ENCODE measurements around the gene CNKSR3.

The CNKSR3 gene

GRCh38 chr6:154341871-154342270 is 168.6 kb downstream of the CNKSR3 start:
- ATAC-seq, result no peak
- TF ChIP-seq TSHZ2 (CRISPR knock-in tag; IDR thresholded peaks at IDR 0.05) (no peak), RARB (CRISPR knock-in tag; IDR thresholded peaks at IDR 0.05) (no peak), ZNF8 (CRISPR knock-in tag; IDR thresholded peaks at IDR 0.05) (no peak), ZNF565 (CRISPR knock-in tag; conservative IDR thresholded peaks at IDR 0.05; ENCODE audit: low read depth) (no peak), POU6F1 (CRISPR knock-in tag; IDR thresholded peaks at IDR 0.05; ENCODE audit: borderline replicate concordance, low read depth) (no peak), ESRRG (CRISPR knock-in tag; IDR thresholded peaks at IDR 0.05) (no peak), PPARA (CRISPR knock-in tag; IDR thresholded peaks at IDR 0.05; ENCODE audit: borderline replicate concordance) (no peak), TOX (CRISPR knock-in tag; IDR thresholded peaks at IDR 0.05; ENCODE audit: borderline replicate concordance) (no peak), CSDC2 (CRISPR knock-in tag; IDR thresholded peaks at IDR 0.05) (no peak), SNAI2 (CRISPR knock-in tag; IDR thresholded peaks at IDR 0.05) (no peak)
- TF ChIP-seq, protein P1, sequence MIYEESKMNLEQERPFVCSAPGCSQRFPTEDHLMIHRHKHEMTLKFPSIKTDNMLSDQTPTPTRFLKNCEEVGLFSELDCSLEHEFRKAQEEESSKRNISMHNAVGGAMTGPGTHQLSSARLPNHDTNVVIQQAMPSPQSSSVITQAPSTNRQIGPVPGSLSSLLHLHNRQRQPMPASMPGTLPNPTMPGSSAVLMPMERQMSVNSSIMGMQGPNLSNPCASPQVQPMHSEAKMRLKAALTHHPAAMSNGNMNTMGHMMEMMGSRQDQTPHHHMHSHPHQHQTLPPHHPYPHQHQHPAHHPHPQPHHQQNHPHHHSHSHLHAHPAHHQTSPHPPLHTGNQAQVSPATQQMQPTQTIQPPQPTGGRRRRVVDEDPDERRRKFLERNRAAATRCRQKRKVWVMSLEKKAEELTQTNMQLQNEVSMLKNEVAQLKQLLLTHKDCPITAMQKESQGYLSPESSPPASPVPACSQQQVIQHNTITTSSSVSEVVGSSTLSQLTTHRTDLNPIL (CRISPR knock-in tag; IDR thresholded peaks at IDR 0.05; ENCODE audit: low read depth), result no peak
- TF ChIP-seq, protein P2, sequence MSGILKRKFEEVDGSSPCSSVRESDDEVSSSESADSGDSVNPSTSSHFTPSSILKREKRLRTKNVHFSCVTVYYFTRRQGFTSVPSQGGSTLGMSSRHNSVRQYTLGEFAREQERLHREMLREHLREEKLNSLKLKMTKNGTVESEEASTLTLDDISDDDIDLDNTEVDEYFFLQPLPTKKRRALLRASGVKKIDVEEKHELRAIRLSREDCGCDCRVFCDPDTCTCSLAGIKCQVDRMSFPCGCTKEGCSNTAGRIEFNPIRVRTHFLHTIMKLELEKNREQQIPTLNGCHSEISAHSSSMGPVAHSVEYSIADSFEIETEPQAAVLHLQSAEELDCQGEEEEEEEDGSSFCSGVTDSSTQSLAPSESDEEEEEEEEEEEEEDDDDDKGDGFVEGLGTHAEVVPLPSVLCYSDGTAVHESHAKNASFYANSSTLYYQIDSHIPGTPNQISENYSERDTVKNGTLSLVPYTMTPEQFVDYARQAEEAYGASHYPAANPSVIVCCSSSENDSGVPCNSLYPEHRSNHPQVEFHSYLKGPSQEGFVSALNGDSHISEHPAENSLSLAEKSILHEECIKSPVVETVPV (CRISPR knock-in tag; IDR thresholded peaks at IDR 0.05), result no peak

DNA sequence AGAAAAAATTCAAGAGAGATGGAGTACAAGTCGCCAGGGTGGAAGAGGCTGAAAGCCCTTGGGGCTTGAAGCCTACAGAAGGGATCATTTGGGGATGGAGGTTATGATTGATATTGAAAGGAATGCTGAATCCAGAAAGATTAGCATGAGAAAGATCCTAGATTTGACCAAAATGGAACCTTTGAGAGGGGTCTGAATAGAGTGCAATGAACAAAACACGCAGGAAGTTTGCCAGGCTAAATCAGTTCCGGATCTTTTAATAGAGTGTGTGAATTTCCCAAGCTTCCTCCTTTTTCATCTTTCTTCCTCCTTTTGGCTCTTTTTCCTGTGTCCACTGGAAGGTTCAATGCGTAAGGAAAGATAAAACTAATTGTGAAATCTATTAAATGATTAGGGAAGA is 169.1 kb downstream of the CNKSR3 start:
- TF ChIP-seq ESRRG (CRISPR knock-in tag; IDR thresholded peaks at IDR 0.05) (no peak), TOX (CRISPR knock-in tag; IDR thresholded peaks at IDR 0.05; ENCODE audit: borderline replicate concordance) (no peak), ZNF8 (CRISPR knock-in tag; IDR thresholded peaks at IDR 0.05) (no peak), ZFP30 (CRISPR knock-in tag; IDR thresholded peaks at IDR 0.05) (no peak), ZFP3 (CRISPR knock-in tag; IDR thresholded peaks at IDR 0.05) (no peak)
- TF ChIP-seq, protein P1 (CRISPR knock-in tag; IDR thresholded peaks at IDR 0.05; ENCODE audit: low read depth), result no peak
- no peak for ATAC-seq

Data from SK-N-SH treated with all-trans-retinoic acid at 6 μM for 48 hours (cell line).